Fibroblast of skin of left biceps (primary cell): ENCODE data around the gene GPR153.

Experiments
- DNase-seq, 2 experiments: peaks; one replicate each; pipeline ENCODE4 v3.0.0-alpha.2; 2013; ENCODE audit warnings: low read depth in 2 of 2

GPR153 gene

GRCh38 chr1:6269720-6270400 lies 9.0 kb upstream of the GPR153 start:
- no peak for DNase-seq

GRCh38 chr1:6269296-6269695 lies 8.4 kb upstream of the GPR153 start:
- no peak for DNase-seq

- DNase-seq = no peak
These were observed 7.5 kb upstream of the GPR153 start for GRCh38 chr1:6268415-6268814.

GRCh38 chr1:6267686-6268322 lies 6.9 kb upstream of the GPR153 start:
- no peak for DNase-seq

- no peak for DNase-seq
These were observed 5.7 kb upstream of the GPR153 start for GRCh38 chr1:6266641-6267040.

GRCh38 chr1:6265151-6265550 lies 4.3 kb upstream of the GPR153 start:
- no peak for DNase-seq

GRCh38 chr1:6263716-6264115 lies 2.8 kb upstream of the GPR153 start:
- no peak for DNase-seq

- DNase-seq = no peak
These were observed 1.9 kb upstream of the GPR153 start for GRCh38 chr1:6262555-6263420.

- no peak for DNase-seq
These were observed 707 bp upstream of the GPR153 start for GRCh38 chr1:6261615-6261995.

- DNase-seq = no peak
These were observed 414 bp downstream of the GPR153 start for GRCh38 chr1:6260433-6260934.

- peak in 1 of 2 experiments; percentile 40 for DNase-seq
These were observed 1.2 kb downstream of the GPR153 start for GRCh38 chr1:6259491-6260362.

GRCh38 chr1:6258675-6259074 lies 2.2 kb downstream of the GPR153 start:
- DNase-seq = no peak

- DNase-seq = no peak
These were observed 3.3 kb downstream of the GPR153 start for GRCh38 chr1:6257541-6258069.

GRCh38 chr1:6256645-6257044 lies 4.3 kb downstream of the GPR153 start:
- no peak for DNase-seq

- no peak for DNase-seq
These were observed 6.2 kb downstream of the GPR153 start for GRCh38 chr1:6254691-6255090.

GRCh38 chr1:6253380-6253779 lies 7.5 kb downstream of the GPR153 start:
- no peak for DNase-seq

- no peak for DNase-seq
These were observed 8.6 kb downstream of the GPR153 start for GRCh38 chr1:6252374-6252710.

- no peak for DNase-seq
These were observed 9.1 kb downstream of the GPR153 start for GRCh38 chr1:6251681-6252373.

- DNase-seq = no peak
These were observed 9.7 kb downstream of the GPR153 start for GRCh38 chr1:6251233-6251632.

- no peak for DNase-seq
These were observed 10.9 kb downstream of the GPR153 start for GRCh38 chr1:6249739-6250689.
